Hematopoietic multipotent progenitor cell (in vitro differentiated cells): Measurements from ENCODE around the gene PGRMC2. TPM values are rescaled to one million over a fixed set of nuclear protein-coding genes. Genes with fewer than 3 reads are reported as not detected.

Experiments used
- DNase-seq, 3 donors: peaks; one replicate each; pipeline ENCODE4 v3.0.0-alpha.2; 2011 to 2015; ENCODE audit warnings: low read depth in 2 of 3, low spot score in 2 of 3
- total RNA-seq: library from RNA; depleted of rRNA; stranded (reverse); fragments of >200 nt; gene quantifications from one replicate; pipeline ENCODE4 v1.2.3, GENCODE V29; 2012

The PGRMC2 gene
- total RNA-seq, 1 donor, result 4.8 TPM

DNA sequence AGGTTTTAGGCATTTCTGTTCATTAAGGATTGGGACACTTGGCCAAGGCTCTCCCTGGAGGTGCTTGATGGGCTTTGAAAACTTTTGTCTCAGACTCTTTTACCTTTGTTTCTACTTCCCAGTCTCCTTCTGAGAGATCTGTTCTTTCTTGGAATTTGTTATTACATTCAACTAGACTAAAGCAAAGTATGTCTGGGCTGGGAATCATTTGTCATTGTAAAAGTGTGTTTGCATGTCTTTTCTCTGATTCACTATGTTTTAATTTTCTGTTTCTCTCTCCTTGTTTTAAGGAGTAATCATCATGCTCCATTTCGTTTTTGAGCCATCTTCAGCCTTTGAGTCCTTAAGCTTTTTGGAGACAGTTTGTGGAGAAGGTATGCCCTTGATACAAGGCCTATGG lies 12.2 kb upstream of the PGRMC2 start:
- DNase-seq, result no peak

DNA sequence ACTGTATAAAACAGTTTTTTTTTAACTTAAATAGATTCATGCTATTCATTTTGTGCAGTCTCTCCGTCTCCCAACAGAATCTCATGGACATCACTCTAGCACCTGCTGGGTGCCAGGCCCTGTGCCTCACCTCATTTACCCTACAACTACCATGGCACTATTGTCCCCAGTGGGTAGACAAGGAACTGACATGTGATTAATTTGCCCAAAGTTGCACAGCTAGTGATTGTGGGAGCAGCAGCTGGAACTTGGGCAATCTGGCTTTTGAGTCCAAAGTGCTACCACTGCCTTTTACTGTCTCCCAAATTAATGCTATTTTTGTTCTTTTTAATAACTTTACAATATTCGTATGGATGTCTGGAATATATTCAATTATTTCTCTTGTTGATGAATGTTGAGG lies 11.2 kb upstream of the PGRMC2 start:
- no peak for DNase-seq

DNA sequence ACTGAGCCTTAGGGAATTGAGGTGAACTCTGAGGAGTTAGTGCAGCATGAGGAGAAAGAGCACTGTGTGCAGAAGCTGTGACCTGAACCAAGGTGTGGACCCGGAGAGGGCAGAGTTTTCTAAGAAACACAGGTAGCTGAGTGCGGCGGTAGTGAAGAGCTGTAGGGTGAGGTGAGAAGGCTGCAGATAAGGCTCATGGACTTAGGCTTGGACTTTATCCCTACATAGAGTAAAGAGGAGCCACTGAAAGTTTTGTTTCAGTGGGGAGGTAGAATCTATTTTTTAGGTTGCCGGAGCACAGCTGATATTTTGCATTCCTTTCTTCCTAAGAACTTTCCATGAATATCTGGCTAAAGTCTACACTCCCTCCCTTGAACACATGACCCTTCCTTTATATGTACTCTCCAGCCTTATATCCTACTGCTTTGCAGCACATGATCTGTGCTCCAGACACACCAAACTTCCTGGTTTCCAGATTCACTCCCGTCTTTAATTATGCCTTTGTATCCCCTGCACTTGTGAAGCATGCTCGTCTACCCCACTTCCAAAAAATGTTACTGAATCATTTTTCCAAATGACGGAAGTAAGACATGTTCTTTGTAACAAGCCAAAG lies 10.6 kb upstream of the PGRMC2 start:
- DNase-seq, result no peak

DNA sequence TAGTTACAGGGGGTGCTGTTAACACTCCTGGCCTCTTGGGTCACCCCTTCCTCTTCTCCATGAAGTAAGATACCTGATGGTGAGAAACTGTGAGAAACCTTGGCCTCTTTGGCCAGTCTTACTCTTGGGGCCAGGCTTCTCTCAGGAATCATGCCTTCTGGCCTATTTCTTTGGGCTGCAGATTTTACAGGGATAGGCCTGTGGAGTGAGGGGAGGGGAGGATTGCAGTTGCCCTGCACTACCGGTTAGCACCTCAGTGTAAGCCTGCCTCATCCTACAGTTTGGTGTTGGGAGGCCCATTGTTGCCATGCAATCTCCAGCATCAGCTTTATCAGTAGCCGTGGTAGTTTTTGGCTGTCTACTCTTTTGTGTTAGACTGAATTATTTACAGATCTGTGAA lies 7.6 kb upstream of the PGRMC2 start:
- no peak for DNase-seq

DNA sequence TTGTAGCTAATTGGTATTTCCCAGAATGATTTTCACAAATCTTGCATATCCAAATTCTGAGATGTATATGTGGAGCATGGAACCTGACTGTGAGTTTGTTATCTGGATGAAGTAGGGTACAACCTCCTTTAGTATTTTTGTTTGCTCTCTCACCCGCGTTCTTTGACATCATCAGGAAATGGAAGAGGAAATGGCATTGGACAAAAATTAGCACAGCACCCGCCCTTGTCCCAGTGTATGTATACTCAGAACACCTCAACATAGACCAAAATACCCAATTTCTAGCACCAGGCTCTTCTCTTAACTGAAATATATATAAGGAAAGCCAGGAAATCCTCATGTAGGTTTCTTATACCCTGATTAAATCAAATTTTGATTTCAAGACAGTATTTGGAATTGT lies 6.9 kb upstream of the PGRMC2 start:
- DNase-seq, result no peak

DNA sequence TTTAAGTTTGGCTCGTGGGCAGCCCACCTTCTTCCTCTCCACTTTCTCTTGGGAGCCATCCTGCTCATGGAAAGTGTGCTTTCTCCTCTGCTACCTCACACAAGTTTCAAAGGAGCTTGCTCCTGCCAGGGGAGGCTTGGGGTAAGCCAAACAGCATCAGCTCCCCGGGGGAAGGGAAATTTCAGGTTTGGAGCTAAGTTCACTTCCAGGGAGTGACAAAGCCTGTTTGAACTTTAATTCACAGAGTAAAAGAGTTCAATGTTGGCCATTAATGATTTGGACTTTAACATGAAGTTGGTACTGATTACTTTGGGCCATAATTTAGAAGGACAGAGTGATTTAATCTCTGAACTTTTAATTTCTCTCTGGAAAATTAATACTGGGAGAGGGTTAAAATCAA lies 4.7 kb upstream of the PGRMC2 start:
- DNase-seq, result no peak

DNA sequence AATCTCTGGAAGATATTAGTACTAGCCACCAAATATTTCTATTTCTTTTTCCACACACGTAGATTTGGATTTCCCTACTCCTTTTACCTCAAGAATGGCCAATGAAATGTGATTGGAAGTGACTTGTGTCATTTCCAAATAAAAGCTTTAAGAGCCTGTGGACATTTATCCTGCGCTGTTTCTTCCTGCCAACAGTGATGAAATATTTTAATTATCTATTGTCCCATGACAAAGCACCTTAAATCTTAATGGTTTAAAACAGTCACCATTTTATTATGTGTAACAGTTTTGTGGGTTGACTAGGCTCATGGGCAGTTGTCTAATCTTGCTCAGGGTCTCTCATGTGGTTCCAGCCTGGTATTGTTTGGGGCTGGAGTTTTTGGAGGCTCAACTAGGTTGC lies 3.5 kb upstream of the PGRMC2 start:
- no peak for DNase-seq

DNA sequence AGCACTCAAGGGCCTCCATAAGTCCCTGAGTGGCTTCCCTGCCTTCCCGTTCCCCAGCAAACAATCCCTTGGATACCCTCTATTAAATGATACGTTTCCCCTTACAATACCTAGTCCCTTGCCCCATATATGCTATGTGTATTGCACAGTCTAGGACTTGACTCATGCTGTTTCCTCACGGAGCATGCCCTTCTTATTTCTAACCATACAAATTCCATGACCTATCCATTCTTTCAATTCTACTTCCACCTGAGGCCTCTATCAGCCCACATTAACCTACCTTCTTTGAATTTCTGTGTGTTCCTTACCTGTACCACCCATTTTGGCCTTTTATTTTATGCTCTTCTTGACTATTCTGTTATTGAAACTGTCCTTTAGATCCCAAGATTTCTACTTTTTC lies 2.9 kb upstream of the PGRMC2 start:
- DNase-seq, result no peak

DNA sequence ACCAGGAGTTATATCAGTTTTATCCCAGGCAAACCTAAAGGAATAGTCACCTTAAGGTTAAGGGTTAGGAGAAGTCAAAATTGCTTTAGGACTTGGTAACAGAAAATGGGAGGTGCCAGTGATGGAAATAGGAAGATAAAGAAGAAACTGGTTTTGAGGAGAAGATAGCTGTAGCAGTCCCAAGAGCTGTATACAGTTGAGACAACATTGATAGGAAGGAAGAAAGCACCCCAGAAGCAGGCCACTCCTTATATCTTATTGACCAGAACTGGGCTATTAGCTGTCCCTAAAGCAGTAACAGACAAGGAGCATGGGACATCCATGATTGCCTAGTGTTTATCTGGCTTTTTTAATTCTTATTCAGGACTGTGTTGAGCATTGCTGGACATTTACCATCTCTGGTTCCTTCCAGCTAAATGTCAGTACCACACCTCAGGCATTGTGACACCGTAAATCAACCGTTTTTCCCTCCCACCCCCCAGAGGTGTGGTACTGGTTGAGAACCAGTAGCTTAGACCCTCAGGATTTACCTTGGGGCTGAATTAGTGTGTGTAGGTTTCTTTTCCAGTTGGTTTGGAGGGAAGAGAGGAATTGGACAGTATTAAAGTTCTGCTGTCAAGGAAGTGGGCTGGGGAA lies 2.0 kb upstream of the PGRMC2 start:
- no peak for DNase-seq

DNA sequence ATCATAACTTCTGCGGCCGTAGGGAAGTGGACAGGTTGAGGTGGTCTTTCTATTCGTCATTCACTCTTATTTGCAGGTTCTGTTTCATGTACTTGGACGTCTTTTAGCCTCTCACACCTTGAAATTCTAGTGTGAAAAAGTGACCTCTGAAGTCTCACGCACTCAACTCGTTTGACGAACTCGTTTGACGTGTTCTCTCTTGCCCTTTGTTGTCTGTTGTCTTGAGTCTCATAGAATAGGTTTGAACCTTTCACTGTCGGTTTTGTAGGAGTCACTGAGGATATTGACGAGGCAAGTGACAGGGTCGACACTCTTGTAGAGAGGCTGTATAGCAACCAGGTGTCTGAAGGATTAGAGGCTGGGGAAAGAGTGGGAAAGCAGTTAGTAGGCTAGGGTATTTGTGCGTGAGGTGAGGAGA lies 1.1 kb upstream of the PGRMC2 start:
- peak in 2 of 3 donors; percentile 37 to 58 for DNase-seq

DNA sequence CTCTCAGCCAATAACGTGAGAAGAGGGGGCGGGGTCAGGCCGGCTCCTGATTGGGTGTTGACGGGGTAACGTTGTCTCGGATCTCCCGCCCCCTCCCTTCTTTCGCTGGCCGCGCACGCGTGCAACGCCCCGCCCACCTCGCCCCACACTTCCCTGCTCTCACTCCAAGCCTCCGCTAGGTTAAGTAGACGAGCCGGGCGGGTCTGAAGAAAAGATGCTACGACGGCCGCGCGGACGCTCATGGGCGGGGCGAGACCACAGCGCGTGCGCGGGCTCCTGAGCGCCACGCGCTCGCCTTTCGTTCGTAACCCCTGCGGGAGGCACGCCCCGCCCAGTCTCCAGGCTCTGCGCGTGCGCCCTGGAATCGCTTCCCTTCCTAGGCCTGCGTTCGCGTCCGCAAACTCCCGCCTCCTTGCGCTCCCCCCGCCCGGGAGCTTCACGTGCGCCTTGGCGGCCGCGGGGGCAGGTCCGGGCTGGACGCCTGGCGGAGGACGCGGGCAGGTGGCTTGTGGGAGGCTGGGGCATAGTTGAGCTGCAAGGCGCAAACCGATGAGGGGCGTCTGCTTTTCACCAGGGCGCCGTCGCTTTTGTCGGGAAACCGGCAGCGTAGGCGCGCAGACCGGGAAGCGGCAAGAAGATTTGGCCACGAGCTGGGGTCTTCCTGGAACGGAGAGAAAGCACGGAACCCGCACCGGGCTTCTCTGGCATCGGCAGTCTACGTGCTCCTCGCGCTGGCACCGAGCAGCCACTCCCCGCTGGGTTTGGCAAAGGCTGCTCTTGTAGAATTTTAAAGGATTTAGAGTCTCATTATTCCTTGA lies 467 bp upstream of the PGRMC2 start:
- DNase-seq, result peak; percentile 99 to 100 (median 100)

DNA sequence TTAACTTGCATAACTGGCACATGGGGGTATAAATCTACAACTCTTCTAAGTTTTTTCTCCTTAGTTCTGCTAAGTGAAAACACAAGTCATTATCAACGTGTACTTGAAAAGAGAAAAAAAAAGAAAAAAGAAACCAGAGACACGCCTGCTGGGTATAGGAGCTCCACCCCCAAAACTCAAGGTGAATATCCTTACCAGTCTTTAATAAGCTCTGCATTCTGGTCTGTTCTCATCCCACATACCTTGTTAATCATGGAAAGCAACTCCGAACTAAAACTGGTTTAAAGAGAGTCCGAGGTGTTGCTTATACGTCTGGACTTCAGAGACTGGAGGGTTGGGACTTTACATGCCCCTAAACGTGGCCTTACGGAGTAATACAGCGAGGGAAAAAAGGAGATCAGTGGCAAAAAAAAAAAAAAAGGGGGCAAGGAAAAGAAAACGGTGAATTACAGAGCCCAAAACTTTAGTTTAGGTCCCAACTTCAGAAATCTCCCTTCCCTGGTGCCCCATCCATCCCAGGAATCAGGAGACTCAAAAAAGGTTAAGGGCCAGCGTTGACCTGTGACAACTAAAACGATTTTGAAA lies 1.0 kb downstream of the PGRMC2 start:
- DNase-seq, result peak in 2 of 3 donors; percentile 48 to 81

DNA sequence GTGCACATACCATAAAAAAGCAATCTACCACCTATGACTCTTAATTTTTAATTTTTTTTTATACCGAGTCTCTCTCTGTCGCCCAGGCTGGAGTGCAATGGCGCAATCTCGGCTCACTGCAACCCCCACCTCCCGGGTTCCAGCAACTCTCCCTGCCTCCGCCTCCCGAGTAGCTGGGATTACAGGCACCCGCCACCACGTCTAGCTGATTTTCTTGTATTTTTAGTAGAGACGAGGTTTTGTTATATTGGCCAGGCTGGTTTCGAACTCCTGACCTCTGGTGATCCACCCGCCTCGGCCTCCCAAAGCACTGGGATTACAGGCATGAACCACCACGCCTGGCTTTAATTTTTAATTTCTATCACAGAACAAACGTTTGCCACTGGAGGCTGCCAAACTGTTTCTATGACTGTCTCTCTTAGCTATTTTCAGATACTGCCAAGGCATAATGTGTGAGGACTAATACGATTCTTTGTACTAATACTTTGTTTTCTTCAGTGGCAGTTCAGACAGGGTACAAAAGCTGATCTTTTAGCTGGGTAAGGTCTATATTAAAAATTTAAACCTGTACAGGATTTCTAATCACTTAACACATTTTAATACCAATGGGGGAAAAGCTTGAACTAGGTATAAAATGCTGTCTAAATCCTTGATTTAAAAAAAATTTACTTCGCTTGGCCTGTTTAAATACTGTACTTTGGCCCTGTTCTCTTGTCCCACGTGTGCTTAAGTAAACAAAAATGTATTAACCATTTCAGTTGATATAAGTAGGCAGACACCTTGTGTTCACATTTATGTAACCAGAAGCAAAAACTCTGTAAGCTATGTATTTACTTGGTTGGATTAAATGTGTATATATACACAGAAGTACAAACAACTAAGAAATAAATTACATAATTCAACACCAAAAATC lies 2.3 kb downstream of the PGRMC2 start:
- no peak for DNase-seq

DNA sequence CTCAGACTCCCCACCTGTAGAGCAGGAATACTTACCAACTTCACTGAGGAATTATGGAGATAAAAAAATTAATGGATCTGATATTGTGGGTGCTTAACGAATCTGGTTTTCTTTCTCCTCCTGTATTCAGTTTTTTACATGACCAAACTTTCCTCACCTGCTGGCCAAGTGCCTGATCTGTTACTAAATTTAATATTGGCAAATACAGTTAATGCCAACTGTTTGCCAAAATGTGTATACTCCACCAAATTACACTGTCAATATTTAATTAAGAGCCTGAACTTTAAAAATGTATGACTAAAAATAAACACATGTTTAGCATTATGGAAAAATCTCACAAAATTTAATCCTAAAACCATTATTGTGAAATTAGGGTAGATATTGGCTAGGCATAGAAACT lies 3.3 kb downstream of the PGRMC2 start:
- DNase-seq, result no peak

DNA sequence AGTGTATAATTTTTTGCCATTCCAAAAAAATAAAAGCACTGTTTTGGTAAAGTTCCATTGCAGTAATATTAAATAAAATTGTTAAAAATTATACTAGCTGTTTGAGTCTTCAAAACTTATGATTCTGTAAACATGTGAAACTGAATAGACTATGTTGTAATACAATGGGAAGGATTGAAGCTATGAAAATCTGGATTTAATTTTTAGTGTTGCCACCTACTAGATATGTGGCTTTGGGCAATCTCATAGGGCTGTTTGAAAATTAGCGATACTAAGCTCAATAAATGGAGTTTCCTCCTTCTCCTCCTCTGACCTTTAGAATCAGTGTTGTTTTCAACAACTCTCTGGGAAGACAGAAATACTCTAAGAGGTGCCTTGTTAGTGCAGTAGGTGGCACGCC lies 4.5 kb downstream of the PGRMC2 start:
- DNase-seq, result no peak

DNA sequence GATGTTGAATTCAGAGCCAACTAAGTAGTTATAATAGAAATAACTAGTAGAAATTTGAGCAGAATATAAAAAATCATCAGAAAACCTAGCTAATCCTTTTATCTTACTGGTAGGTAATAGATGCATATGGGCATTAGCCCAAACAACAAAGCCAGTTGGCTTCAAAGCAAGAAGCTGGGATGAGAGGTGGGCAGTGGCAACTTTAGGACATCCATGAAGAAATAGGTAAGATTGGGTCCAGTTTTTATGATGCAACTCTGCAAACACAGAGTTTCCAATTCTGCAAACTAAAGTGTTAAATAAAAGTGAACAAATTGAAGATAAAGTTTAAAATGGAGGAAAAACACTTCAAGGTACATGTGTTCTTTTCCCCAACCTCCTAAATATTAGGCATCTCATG lies 5.1 kb downstream of the PGRMC2 start:
- no peak for DNase-seq

DNA sequence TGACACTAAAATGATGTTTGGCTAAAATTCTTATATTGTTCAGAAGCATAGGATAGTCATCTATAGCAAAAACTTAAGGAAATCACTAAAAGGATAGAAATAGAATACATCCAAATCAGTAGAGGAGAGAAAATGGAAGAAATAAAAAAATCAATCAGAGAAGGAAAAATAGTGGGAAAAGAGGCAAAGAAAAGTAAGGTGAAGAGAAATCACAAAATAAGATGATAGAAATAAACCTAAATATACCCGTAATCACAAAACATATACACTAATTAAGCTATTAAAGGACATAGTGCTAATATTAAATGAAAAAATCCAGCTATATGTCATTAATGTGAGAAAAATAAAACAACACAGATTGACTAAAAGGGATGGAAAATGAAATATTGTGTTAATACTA lies 6.3 kb downstream of the PGRMC2 start:
- no peak for DNase-seq

DNA sequence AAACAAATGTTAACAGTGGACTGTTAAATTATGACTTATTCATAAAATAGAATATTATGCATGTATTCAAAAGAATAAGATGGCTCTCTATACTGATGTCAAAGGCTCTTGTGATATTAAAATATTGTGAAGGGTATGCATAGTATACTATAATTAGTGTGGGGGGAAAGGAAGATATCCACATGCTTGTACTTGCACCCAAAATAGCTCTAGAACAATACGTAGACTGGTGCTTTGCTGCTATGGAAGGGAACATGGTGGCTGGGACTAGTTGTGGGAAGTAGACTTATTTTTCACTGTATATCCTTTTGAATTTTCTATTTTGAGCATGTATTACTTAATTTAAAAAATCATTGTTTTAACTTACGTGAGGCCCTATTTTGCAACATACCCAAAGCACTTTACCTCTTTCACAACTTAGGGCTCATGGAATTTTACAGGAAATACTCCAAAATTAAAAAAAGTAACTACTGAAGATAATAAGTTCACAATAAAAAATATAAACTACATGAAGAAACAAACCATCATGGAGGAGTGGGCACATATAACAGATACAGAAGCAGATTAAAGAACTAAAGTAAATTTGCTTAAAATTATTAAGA lies 7.9 kb downstream of the PGRMC2 start:
- DNase-seq, result no peak

DNA sequence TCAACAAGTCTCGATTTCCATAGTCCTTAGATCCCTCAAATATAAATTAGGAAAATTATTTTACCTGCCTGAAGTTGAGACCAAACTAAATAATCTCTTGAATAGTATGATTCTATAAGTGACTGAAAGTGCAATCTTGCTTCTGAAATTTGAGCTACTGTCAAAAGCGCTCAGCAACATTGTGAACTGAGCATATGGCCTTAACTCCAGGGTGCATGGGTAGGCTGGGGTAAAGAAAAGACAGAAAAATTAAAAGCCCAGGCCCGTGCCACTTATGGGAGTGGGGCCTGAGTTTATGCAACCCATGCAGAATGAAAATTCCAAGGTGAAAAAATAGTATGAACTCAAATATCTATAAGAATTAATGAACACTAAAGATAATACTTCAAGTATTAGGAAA lies 9.8 kb downstream of the PGRMC2 start:
- no peak for DNase-seq

DNA sequence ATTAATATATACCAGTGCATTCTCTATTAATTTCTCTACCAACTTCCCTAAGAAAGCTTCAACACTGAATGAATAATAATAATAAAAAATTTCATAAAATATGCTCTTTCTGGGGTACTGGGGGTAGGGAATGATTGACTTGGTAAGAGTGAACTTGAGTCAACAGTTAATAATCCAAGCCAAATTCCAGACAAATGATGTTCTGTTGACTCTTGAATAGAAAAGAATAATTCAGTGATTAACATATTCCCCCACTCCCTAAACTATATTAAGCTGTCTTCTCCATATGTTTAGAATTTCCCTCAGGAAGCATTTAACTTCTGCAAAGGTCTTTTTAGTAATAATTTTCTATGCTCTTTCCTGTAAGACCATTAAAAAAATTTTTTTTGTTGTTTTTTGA lies 12.3 kb downstream of the PGRMC2 start:
- DNase-seq, result no peak
